Measurements from ENCODE around the gene CDK6. TPM values are rescaled to one million over a fixed set of nuclear protein-coding genes. Genes with fewer than 3 reads are reported as not detected.

Gene CDK6
- polyA plus RNA-seq, 1 donor (not counting 4 experiments of a cell fraction or from before 2014, with no cell fraction given): 53.5 TPM

DNA sequence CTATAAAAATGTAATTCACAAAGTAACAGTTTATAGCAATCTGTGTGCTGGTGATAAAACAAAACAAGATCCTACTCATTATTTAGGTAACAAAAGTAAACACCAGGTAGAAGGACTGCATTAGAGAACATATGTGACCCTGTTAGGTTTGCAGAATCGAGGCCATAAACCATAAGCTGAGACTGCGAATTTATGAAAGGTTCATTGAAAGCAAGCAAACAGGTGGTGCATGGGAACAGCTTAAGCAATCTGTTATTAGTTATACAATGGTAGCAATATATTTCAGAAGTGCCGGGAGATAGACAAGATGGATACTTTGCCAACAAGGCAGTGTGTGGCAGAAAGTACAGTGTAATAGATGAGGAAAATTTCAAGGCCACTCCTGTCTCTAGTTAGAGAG, 222.7 kb downstream of the CDK6 start:
- peaks cover 5% of the 10 kb centered on the region for H3K79me2 ChIP-seq (ENCODE audit: control insufficient read depth, insufficient read depth, low read length)
- H4K20me1 ChIP-seq (ENCODE audit: control insufficient read depth, extremely low read depth, insufficient read depth, low read length): no peaks in the 10 kb centered on the region
- H3K4me3 ChIP-seq (ENCODE audit: control insufficient read depth in 2 of 3, extremely low read depth in 1 of 3, insufficient read depth in 2 of 3, low read depth in 1 of 3, low read length in 3 of 3): no peak overlapping the region
- no peak overlapping the region for H3K4me2 ChIP-seq (ENCODE audit: control insufficient read depth, extremely low read depth, insufficient read depth, low read depth, low read length)
- H3K36me3 ChIP-seq (ENCODE audit: control insufficient read depth in 2 of 2, extremely low read depth in 1 of 2, insufficient read depth in 2 of 2, low read length in 2 of 2): peaks cover 25 to 35% of the 10 kb centered on the region in 2 experiments
- no peak overlapping the region for H2AFZ ChIP-seq (ENCODE audit: control insufficient read depth, low read length)
- dilution Hi-C loops (cut with MboI; ENCODE audit: extremely low pct_ligation_motif_present, low sequenced_read_pairs): no loop called here
- no peak for DNase-seq (ENCODE audit: low read depth, low spot score)
- no peaks in the 10 kb centered on the region for H3K9me1 ChIP-seq (ENCODE audit: control insufficient read depth, extremely low read depth, insufficient read depth, low read length)
- H3K4me1 ChIP-seq (ENCODE audit: control insufficient read depth, extremely low read depth, insufficient read depth, low read length): peaks cover 9% of the 10 kb centered on the region
- H3K27me3 ChIP-seq (ENCODE audit: control insufficient read depth, extremely low read depth, insufficient read depth, low read length): no peaks in the 10 kb centered on the region
- H3K9me3 ChIP-seq (ENCODE audit: control insufficient read depth, low read depth, low read length): no peaks in the 10 kb centered on the region
- no peak overlapping the region for H3K27ac ChIP-seq (ENCODE audit: control insufficient read depth, insufficient read depth, low read length)
- FAIRE-seq: no peak
- TF ChIP-seq, protein P1, sequence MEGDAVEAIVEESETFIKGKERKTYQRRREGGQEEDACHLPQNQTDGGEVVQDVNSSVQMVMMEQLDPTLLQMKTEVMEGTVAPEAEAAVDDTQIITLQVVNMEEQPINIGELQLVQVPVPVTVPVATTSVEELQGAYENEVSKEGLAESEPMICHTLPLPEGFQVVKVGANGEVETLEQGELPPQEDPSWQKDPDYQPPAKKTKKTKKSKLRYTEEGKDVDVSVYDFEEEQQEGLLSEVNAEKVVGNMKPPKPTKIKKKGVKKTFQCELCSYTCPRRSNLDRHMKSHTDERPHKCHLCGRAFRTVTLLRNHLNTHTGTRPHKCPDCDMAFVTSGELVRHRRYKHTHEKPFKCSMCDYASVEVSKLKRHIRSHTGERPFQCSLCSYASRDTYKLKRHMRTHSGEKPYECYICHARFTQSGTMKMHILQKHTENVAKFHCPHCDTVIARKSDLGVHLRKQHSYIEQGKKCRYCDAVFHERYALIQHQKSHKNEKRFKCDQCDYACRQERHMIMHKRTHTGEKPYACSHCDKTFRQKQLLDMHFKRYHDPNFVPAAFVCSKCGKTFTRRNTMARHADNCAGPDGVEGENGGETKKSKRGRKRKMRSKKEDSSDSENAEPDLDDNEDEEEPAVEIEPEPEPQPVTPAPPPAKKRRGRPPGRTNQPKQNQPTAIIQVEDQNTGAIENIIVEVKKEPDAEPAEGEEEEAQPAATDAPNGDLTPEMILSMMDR (optimal IDR thresholded peaks at IDR 0.05 in 1 of 3, IDR thresholded peaks at IDR 0.05 in 1 of 3, conservative IDR thresholded peaks at IDR 0.05 in 1 of 3; ENCODE audit: extremely low read depth in 1 of 3, insufficient read depth in 2 of 3, low read length in 3 of 3): no peak
- no peak for TF ChIP-seq EZH2 (IDR thresholded peaks at IDR 0.05; ENCODE audit: low read length)
- H3K9ac ChIP-seq (ENCODE audit: control insufficient read depth, extremely low read depth, insufficient read depth, low read length): no peak overlapping the region

DNA sequence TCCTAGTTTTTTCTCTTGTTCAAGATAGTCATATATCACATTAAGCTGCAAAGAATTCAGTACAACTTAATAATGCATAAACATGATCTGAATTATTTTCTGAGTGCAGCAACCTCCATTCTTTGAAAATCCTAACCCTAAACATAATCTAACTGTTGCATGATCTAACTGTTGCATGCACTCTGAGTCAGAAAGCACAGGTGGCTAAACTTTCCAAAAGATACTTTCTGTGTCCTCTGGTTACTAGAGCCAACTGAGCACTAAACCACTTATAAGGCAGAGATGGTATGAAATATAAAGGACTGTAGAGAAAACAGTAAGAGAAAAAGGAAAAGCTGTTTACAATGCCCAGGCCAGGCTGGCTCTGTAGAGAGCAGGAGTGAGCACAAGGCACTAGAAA, 223.2 kb downstream of the CDK6 start:
- Histone ChIP-seq H3K9me3 (ENCODE audit: control insufficient read depth, low read depth, low read length) (no peaks in the 10 kb centered on the region), H3K79me2 (ENCODE audit: control insufficient read depth, insufficient read depth, low read length) (peaks cover 3% of the 10 kb centered on the region), H3K27me3 (ENCODE audit: control insufficient read depth, extremely low read depth, insufficient read depth, low read length) (no peaks in the 10 kb centered on the region), H3K36me3 (ENCODE audit: control insufficient read depth in 2 of 2, extremely low read depth in 1 of 2, insufficient read depth in 2 of 2, low read length in 2 of 2) (peaks cover 25 to 32% of the 10 kb centered on the region in 2 experiments), H4K20me1 (ENCODE audit: control insufficient read depth, extremely low read depth, insufficient read depth, low read length) (no peaks in the 10 kb centered on the region), H3K4me2 (ENCODE audit: control insufficient read depth, extremely low read depth, insufficient read depth, low read depth, low read length) (no peak overlapping the region), H2AFZ (ENCODE audit: control insufficient read depth, low read length) (no peak overlapping the region), H3K4me3 (ENCODE audit: control insufficient read depth in 2 of 3, extremely low read depth in 1 of 3, insufficient read depth in 2 of 3, low read depth in 1 of 3, low read length in 3 of 3) (no peak overlapping the region), H3K4me1 (ENCODE audit: control insufficient read depth, extremely low read depth, insufficient read depth, low read length) (peaks cover 9% of the 10 kb centered on the region), H3K9ac (ENCODE audit: control insufficient read depth, extremely low read depth, insufficient read depth, low read length) (no peak overlapping the region), H3K9me1 (ENCODE audit: control insufficient read depth, extremely low read depth, insufficient read depth, low read length) (no peaks in the 10 kb centered on the region), H3K27ac (ENCODE audit: control insufficient read depth, insufficient read depth, low read length) (no peak overlapping the region)
- no peak for TF ChIP-seq EZH2 (IDR thresholded peaks at IDR 0.05; ENCODE audit: low read length)
- TF ChIP-seq, protein P1 (optimal IDR thresholded peaks at IDR 0.05 in 1 of 3, IDR thresholded peaks at IDR 0.05 in 1 of 3, conservative IDR thresholded peaks at IDR 0.05 in 1 of 3; ENCODE audit: extremely low read depth in 1 of 3, insufficient read depth in 2 of 3, low read length in 3 of 3): no peak
- DNase-seq (ENCODE audit: low read depth, low spot score) (no peak), FAIRE-seq (no peak)
- dilution Hi-C loops (cut with MboI; ENCODE audit: extremely low pct_ligation_motif_present, low sequenced_read_pairs): no loop called here

Measured in keratinocyte (primary cell).